HPDE6-E6E7 (cell line): Measurements from ENCODE around the gene NUDT19.
"Not testable (repeated sequence)": the region's sequence is repeated elsewhere in the genome, so short reads cannot be mapped to it uniquely, and the experiment has no call there.

Experiments
- DNase-seq: peaks from one replicate; pipeline ENCODE4 v3.0.0; 2011; ENCODE audit warnings: missing footprints; ENCODE audit errors: extremely low spot score

NUDT19 gene

GRCh38 chr19:32674931-32675719 is 16.5 kb upstream of the NUDT19 start, which contains the start of gene ANKRD27:
TSS of gene ANKRD27 (minus strand) at chr19:32675180. CDS start at chr19:32659015, 16,165 bp downstream.
- DNase-seq, result peak; percentile 95

- DNase-seq, result no peak
Observed at GRCh38 chr19:32675720-32676185, 15.9 kb upstream of the NUDT19 start, which contains the start of gene RGS9BP. TSS of gene RGS9BP (plus strand) at chr19:32675848. CDS start at chr19:32676264, 416 bp downstream.

GRCh38 chr19:32676186-32676894 is 15.3 kb upstream of the NUDT19 start:
- DNase-seq, result no peak

GRCh38 chr19:32676895-32677359 is 14.7 kb upstream of the NUDT19 start:
- DNase-seq, result no peak

GRCh38 chr19:32677657-32678056 is 14.0 kb upstream of the NUDT19 start:
- no peak for DNase-seq

GRCh38 chr19:32680986-32681385 is 10.6 kb upstream of the NUDT19 start:
- DNase-seq, result no peak

GRCh38 chr19:32682317-32682716 is 9.3 kb upstream of the NUDT19 start:
- DNase-seq, result no peak

- DNase-seq, result no peak
Observed at GRCh38 chr19:32686847-32687475, 4.7 kb upstream of the NUDT19 start.

GRCh38 chr19:32687681-32688080 is 3.9 kb upstream of the NUDT19 start:
- DNase-seq, result no peak

- no peak for DNase-seq
Observed at GRCh38 chr19:32688311-32688710, 3.3 kb upstream of the NUDT19 start.

GRCh38 chr19:32691952-32692726 is 518 bp downstream of the NUDT19 start:
- no peak for DNase-seq

GRCh38 chr19:32692727-32693061 is 1.1 kb downstream of the NUDT19 start:
- DNase-seq, result no peak

- not testable (repeated sequence) for DNase-seq
Observed at GRCh38 chr19:32693151-32694108, 1.8 kb downstream of the NUDT19 start.

- DNase-seq, result not testable (repeated sequence)
Observed at GRCh38 chr19:32694316-32694715, 2.7 kb downstream of the NUDT19 start.

GRCh38 chr19:32694851-32695250 is 3.2 kb downstream of the NUDT19 start:
- not testable (repeated sequence) for DNase-seq

GRCh38 chr19:32695506-32695905 is 3.9 kb downstream of the NUDT19 start:
- DNase-seq, result not testable (repeated sequence)

- DNase-seq, result not testable (repeated sequence)
Observed at GRCh38 chr19:32696771-32697170, 5.2 kb downstream of the NUDT19 start.

- not testable (repeated sequence) for DNase-seq
Observed at GRCh38 chr19:32700129-32700528, 8.5 kb downstream of the NUDT19 start.

GRCh38 chr19:32702010-32702409 is 10.4 kb downstream of the NUDT19 start:
- no peak for DNase-seq

GRCh38 chr19:32704006-32704405 is 12.4 kb downstream of the NUDT19 start:
- not testable (repeated sequence) for DNase-seq
